NB4 (cell line): ENCODE data around the gene SCUBE3.

ENCODE experiments used
- POLR2A ChIP-seq: IDR thresholded peaks from 2 replicates; pipeline ENCODE4 v1.6.1; 2011; ENCODE audit warnings: mild to moderate bottlenecking; ENCODE audit not compliant: insufficient read length; ENCODE audit errors: extremely low read depth
- TF ChIP-seq, protein P1 (sequence below): IDR thresholded peaks from one replicate; pipeline ENCODE4 v1.5.1; 2012; ENCODE audit warnings: low read depth, low read length

DNA sequence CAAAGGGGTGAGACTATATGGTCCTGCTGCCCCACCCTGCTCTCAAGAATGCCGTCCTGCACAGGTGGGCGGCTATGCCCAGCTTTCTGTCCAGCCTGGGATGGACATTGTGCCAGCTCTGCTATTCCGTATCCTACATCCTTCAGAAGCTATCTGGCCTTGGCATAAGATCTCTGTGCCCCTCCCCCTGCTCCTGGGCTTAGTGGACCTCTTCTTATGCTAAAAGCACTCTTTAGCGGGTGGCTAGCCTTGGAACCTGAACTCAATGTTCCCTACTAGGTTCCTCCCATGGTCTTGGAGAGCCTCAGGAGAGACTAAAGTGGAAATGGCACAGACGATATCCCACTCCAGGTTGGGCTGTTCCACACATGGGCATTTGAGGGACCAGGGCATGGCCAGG lies 22.5 kb downstream of the SCUBE3 start:
- TF ChIP-seq, protein P1, sequence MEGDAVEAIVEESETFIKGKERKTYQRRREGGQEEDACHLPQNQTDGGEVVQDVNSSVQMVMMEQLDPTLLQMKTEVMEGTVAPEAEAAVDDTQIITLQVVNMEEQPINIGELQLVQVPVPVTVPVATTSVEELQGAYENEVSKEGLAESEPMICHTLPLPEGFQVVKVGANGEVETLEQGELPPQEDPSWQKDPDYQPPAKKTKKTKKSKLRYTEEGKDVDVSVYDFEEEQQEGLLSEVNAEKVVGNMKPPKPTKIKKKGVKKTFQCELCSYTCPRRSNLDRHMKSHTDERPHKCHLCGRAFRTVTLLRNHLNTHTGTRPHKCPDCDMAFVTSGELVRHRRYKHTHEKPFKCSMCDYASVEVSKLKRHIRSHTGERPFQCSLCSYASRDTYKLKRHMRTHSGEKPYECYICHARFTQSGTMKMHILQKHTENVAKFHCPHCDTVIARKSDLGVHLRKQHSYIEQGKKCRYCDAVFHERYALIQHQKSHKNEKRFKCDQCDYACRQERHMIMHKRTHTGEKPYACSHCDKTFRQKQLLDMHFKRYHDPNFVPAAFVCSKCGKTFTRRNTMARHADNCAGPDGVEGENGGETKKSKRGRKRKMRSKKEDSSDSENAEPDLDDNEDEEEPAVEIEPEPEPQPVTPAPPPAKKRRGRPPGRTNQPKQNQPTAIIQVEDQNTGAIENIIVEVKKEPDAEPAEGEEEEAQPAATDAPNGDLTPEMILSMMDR, result no peak
- no peak for TF ChIP-seq POLR2A
